Sigmoid colon (tissue), 4 donors: ENCODE data around the gene FSTL5.
"Not testable (repeated sequence)": the region's sequence is repeated elsewhere in the genome, so short reads cannot be mapped to it uniquely, and the experiment has no call there.

Experiments
- CTCF ChIP-seq, 4 experiments: fragments of 450-650 bp in 3 of 4; fragments of 200-600 bp in 1 of 4; IDR thresholded peaks; one replicate each; pipeline ENCODE4 v1.5.1; 2016 to 2019; ENCODE audit warnings: antibody characterized with exemption in 4 of 4, mild to moderate bottlenecking in 3 of 4, moderate library complexity in 2 of 4
- EP300 ChIP-seq, 4 donors: sonication (generic); formaldehyde crosslinking; IDR thresholded peaks; one replicate each; pipeline ENCODE4 v1.6.1; 2017; ENCODE audit warnings: antibody characterized with exemption in 4 of 4
- POLR2A ChIP-seq, 2 donors: fragments of 450-650 bp; IDR thresholded peaks; one replicate each; pipeline ENCODE4 v1.6.1; 2016; ENCODE audit warnings: antibody characterized with exemption in 2 of 2, mild to moderate bottlenecking in 2 of 2, moderate library complexity in 2 of 2

- not testable (repeated sequence) for TF ChIP-seq EP300, CTCF, POLR2A (IDR thresholded peaks at IDR 0.05)
Observed at GRCh38 chr4:162203478-162203877, 39.7 kb upstream of the FSTL5 start.
